SKM-1 treated with dmso at 0.1 percent for 144 hours (cell line): ENCODE results near the gene MED9.

Experiments
- DNase-seq: peaks from one replicate; lab custom pipeline; 2025; ENCODE audit not compliant: unreplicated experiment; lab: John Stamatoyannopoulos, UW

The MED9 gene

DNA sequence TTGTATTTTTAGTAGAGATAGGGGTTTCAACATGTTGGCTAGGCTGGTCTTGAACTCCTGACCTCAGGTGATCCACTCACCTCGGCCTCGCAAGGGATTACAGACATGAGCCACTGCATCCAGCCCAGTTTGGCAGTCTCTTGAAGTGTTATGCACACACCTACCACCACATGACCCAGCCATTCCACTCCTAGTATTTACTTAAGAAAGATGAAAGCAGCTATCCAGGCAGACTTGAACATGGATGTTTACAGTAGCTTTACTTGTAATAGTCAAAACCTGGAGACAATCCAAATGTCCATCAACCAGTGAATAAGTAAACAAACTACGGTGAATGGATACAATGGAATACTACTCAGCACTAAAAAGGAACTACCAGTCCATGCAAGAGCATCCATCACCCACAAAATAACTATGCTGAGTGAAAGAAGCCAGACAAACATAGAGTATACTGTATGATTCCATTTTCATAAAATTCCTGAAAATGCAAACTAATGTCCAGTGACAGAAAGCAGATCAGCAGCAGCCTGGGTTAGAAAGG lies 57.2 kb downstream of the MED9 start:
- DNase-seq: no peak

DNA sequence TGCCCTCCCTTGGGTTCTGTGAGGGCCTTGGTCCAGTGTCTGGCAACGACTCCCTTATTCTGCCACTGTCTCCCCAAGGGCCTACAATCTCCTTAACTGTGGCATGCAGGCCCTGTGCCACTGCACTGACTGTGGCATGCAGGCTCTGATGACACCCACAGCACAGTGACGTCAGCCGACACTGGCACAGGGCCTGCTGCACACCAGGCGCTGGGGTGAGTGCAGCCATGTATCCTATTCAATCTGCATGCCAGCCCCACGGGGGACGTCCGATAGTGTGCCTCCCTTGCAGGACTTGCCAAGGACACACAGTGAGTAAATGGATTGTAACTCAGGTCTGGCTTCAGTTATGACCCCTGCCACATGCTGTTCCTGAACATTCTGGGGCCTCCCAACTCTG lies 59.2 kb downstream of the MED9 start:
- DNase-seq: no peak

DNA sequence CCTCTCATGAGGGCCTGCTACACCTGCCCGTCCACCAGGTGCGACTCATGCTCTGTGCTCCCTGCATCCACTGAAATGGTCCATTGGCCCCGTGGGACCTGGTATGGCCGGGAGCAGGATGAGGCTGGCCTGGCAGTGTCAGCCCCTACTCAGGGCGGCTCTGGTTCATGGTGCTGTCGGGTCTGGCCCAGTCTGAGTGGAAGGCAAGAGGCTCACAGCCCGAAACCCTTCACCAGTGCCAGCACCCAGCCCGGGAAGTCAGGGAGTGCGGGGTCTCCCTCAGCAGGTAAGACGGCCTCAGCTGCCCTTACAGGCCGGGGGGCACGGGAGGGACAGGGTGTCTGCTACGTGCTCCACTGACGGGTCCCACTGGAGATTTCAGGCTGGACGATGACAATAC lies 59.9 kb downstream of the MED9 start:
- DNase-seq: no peak

GRCh38 chr17:17537311-17538099 lies 60.7 kb downstream of the MED9 start:
- DNase-seq: no peak

- DNase-seq: no peak
Observed at GRCh38 chr17:17538417-17539391, 61.9 kb downstream of the MED9 start.

DNA sequence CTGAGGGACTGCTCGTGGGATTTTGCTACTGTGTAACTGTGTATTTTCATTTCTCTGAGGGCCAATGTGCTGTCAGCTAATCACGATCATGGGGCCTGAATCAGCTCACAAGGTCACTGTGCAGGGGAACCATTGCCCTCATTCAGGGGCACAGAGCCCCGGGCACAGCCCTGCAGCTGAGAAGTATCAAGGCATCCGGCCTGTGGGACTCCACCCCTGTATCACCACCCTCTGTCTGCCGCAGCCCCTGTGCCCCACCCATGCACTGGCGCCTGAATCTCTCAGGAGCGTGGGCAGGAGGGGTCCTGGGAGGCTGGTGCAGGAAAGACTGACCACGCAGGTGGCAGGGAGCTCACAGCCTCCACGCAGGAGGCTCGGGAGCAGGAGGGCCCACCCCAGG lies 62.8 kb downstream of the MED9 start:
- DNase-seq: no peak

DNA sequence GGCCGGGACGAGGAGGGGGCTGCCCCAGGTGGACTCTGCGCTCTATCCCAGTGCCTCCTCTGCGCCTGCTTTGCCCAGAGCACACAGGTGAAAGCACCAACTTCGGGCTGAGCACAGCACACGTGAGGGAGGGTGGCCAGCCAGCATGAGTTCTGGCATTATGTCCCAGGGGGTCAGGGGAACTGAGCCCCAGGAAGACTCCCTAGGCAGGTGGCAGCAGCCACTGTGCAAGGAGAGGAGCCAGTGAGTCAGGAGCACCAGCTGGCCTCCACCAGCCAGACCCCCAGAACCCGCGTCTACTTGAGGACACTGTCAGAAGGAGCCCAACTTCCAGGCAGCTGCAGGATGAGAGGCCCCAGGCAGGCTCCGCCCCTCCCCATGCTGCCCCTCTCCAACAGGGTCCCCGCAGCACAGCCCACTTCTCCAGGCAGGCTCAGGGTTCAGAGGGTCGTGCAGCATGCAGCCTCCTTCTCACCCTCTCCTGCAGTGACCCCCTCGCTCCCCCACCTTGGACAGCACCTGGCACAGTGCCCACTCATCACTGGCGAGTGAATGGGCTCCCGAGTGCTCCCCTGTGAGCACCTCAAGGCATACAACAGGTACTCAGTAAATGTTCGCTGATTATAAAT lies 63.6 kb downstream of the MED9 start:
- DNase-seq: no peak

- no peak for DNase-seq
Observed at GRCh38 chr17:17540935-17541639, 64.3 kb downstream of the MED9 start.

DNA sequence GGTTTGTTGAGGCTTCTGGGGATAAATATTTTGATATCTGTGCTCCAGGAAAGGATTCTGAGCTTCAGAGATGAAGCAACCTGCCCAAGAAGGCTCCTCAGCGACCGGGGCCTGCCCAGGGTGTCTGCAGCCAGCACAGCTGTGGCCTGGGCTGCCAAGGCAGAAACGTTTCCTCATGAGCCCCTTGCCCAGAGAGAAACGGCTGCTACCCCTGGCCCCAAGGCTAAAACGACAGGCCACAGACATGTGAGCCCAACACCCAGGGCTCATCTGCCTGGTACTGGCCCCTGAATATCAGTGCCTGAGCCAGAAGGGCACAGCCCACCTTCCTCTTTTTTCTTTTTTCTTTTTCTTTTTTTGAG lies 64.8 kb downstream of the MED9 start:
- DNase-seq: no peak
